NCI-H1694 (cell line): Measurements from ENCODE around the gene DCLK1.

ENCODE experiments used
- DNase-seq: peaks from one replicate; lab custom pipeline; 2025; lab: John Stamatoyannopoulos, UW

Gene DCLK1

DNA sequence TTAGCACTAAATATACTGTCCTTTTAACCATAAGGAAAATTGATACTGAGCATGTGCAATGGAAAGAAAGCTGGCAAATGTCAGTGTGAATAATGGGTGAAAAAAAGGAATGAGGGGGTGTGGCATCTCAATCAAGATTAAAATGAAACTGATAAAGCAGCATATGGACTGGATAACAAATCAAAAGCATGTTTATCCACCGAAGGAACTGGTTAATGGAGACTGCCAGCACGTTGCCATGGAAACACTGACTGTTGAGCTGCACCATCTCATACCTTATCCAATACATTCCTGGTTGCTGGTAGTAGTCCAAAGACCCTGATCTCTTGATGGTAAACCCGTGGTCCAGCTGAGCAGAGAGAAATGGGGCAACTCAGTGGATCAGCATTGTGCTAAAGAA is 343.2 kb downstream of the DCLK1 start:
- peak; percentile 94 for DNase-seq

DNA sequence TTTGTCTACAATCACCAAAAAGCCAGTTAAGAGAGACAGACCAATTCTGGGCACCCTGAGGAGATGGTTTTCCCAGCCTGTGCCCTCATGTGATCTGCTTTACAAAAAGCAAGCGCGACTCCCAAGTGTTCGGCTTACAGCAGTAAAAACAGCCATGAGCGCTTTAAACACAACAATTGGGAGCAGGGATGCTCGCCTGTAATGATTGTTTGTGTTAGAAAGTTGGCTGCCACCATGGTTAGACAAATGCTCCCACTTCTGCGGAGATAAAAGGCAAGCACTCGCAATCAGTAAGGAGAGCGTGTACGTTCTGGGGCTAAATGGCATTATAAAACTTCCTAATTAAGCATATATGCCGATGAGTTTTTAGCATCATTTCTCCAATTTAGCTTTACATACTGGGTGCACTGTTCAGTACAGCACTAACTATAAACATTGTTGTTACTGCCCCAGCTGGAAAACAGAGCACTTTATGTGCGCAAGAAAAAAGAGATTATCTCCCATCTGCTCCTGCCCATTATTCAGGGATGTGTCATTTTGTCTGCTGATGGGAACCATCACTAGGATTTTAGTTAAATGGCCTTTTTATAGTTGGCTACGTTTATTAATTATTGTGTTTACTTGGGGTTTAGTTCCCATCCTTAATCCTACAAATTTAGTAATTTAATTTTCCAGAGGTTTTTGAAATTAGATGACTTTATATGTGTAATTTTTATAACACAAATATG is 345.4 kb downstream of the DCLK1 start:
- peak; percentile 87 for DNase-seq

DNA sequence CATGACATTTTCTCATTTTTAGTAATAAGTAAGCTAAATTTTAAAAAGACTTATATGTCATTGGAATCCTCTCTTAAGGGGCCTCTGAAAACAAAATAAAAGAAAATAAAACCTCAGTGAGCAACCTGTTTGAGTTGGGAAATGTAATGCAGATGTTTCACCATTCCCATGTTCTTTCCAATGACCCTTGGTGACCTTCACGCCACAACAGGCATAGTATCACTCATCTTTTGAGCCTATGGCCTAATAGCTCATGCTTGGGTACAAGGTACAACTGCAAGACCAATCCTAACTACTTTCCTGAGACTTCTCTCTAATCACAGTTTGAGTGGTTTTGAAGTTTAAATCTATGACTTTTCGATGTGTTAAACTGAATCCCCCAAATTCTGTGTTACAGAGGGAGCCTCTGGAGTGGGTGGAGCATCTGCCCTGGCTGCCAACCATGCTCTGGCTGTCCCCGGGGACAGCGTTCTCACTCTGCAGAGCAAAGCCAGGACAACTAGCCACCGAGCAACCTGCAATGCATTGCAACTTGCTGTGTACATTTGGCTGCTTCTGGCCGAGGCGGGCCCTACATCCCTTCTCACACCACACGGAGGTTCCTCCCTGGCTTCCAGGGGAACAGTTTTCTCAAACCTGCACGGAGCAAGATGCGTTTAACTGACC is 346.8 kb downstream of the DCLK1 start:
- no peak for DNase-seq

DNA sequence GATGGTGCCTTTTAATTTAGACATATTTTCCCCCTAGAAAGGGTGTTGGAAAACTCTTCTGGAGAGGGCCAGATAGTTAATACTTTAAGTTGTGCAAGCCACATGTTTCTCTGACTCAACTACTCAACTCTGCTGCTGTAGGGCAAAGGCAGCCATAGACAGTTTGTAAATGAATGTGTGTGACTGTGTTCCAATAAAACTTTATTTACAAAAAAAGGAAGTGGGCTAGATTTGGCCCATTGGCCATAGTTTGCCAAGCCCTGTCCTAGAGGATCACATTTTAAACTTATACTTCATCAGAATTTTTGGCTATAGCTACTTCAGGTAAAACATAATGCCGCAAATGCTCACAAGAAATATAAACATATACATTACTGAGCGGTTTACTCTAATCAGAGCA is 348.4 kb downstream of the DCLK1 start:
- DNase-seq = no peak

DNA sequence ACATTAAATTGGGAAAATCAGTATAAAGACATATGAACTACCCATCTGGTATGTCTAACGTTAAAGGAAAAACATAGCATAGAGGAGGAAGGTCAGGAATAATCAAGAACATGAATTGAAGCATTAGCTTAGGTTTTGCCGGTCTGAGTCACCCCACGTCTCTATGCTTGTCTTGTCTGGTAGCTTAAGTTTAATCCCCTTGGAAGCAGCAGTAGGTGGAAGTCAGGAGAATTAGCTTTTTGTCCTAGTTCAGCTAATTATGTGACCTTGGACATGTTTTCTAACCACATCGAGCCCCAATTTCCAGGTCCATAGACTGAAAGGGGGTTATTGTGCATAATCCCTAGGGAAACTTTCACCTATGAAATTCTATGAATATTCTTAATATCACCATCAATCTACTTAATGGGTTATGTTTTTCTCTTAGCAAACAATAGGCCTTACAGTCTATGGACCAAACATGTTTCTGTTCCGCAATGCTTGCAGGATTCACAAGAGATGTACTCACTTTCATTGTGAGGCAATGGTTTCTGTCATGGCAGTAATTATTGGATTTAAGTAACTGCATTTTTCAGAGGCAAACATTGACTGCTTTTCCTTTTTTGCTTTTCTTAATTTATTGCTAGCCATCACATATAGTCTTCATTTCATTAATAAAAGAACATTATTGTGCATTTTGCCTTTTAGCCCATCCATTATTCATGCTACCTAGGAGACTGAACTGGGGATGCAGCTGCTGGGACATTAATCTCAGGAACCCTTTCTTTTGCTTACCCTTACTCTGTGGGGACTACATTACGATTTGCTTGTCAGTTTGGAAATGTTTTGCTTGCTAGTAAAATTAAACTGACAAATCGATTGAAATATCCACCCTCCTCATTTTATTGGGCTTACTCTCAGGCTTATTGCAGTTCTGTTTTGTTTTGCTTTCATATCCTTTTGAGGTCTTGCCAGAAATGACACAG is 349.9 kb downstream of the DCLK1 start:
- no peak for DNase-seq

DNA sequence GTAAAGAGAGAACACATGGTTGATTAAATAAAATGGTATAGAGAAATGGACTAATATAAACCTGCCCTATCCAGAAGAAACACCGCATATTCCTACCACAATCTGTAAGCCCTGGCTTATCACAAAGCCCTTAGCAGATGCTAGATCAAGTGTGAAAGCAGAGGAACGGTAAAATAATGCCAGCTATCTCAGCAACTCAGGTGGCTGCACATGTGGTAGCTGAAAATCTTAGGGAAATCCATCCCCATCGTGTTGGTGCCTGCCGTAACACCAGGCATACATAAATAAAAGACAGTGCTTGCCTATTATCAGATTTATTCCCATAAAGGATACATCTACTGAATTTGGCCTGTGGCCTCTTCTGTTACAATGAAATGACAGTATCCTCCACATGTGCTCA is 350.6 kb downstream of the DCLK1 start:
- DNase-seq = no peak

DNA sequence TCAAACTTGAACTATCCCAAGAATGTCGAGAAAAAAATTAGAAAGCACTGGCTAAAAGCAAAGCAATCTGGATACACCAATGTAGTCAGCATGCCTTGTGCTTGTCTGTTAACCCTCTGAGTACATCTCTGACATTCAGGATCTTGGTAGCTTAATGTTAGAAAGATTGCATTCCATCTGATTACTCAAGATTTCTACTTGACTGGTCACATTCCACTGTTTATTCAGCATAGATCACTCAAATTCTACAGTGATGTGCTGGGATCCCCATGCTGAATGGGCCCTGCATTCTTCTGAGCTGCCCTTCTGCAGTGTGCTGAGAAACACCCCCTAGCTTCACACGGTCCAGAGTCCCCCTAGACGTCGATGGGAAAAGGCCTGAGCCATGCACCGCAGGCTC is 359.3 kb downstream of the DCLK1 start:
- no peak for DNase-seq

DNA sequence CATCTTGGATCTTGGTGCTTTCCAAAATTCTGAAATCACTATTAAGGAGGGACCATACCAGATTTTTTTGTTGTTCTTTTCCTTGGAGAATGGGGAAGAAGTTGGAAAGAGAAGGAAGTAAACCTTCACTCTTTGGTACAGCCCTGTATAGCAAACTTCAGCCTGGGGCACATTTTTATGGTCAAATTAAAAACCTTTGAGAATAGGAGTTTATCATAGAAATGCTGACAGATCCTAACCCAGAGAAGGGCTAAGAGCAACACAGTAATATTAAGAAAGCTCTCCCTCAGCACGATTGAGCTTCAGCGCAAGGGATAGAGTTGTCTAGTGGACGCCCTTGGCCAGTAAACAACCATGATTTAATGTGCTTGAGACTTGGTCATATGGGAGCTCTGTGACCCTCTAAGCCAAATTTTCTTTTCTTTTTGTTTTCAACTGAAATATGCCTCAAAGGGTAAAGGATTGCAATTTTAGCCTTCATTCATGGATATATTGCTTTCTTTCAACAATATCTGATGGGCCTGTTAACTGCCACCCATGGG is 360.4 kb downstream of the DCLK1 start:
- DNase-seq = no peak

DNA sequence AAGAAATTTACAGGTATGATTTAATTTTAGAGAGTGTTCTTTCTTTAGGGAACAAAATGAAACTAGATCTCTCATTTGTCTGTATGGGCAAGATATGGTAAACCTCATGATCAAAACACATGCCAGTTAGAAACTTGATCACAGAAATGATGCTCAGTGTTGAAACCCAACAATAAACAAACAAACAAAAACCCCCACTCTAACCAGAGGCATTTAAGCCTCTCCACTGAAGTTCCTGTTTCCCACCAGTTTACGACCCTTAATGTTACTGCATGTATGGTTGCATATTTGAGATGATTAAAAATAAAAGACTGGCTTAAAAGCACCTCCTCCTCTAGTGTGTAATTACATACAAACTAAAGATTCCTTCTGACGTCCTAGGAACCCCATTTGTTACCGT is 361.4 kb downstream of the DCLK1 start:
- DNase-seq = peak; percentile 25

DNA sequence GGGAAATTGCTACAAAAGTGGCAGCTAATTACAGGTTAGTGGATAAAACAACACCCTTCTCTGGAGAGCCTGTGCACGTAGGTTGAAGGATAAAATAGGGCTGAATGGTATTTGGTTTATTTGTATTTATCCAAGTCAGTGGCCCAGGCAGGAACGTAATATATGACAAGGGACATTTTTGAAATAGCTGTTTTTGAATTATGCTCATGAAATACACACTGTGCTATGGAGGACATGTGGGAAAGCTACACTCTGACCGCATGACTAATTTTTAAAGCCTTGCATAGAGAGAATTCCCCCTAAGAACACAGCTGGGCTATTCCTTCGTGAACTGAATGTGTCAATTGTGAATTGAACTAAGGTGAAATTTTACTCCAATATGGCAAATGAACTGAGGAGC is 362.6 kb downstream of the DCLK1 start:
- DNase-seq = peak; percentile 49

DNA sequence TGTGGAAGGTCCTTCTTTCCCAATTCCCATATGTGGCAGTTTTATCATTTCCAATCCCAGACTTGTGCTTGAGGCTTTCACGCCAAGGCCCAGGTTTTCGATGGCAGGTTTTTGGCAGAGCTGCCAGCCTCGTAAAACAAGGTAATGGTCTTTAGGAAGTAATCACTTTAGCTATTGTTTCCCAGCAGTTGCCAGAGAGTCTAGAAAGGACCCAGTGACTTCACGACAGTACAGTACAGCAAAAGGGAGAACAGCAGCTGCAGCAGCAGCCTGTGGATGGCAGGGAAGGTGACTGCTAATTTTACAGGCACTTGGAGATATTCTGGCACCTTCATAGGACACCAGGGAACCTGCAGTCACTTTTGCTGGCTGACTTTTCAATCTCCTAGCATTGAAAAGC is 363.1 kb downstream of the DCLK1 start:
- peak; percentile 91 for DNase-seq

DNA sequence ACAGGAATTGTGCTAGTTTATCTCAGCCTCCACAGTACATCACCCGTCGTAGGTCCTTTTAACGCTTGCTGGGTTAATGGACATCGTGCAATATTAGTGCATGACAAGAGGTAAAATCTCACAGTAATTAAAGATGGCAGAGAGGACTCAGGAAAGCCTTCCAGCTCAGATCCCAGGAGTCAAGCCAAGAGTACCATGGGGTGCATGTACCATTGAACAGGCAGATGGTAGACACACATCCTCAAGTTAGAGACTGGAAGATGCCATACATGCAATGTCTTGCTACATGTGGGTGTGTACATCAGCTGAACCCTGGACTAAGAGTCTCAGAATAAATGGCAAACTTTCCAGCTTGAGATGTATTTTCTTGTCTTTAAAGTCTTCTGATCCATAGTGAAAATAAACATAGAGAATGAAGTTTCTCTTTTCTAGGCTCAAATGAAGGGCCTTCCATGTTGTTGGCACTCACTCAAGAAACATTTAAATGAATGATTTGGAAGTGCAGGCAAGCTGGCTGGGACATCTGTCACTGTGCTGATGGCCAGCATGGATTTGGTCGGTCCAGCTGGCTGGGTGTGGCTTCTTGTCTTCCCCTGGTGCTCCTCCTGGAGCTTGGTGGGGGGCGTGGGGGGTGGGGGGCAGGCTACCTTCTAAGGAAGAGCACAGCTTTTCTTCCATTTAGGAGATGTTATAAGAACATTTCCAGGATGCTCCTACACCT is 363.8 kb downstream of the DCLK1 start:
- DNase-seq = peak; percentile 92

DNA sequence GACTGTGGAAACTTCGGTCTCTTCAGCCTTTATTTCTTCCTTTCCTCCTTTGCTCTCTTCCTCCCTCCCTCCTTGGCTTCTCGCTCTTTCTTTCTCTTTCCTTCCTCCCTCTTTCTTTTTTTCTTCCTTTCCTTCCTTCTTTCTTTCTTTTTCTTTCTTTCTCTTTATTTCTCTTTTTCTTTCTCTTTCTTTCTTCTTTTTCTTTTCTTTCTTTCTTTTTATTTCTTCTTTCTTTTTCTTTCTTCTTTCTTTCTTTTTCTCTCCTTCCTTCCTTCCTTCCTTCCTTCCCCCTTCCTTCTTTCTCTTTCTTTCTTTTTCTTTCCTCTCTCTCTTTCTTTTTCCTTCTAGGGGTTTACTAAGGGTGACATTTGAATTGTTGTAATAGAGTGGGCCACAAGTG is 364.5 kb downstream of the DCLK1 start:
- no peak for DNase-seq

DNA sequence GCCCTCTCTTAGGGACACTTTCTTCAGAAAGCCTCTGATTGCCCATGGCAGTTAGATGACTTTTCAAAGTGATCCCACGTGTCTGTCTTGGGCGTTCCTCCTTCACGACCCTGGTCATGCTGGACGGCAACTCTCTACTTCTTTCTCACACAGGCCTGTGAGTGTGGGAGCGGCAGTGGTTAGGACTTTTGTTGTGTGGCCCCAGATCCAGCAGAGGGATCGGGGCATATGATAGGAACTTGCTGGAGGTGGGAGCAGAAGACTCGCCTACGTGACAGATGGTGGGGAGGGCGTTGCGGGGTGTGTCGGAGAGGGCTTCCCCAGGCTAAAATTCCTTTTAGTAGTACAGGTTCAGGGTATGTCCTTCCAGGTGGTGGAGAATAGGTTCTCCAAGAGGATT is 365.2 kb downstream of the DCLK1 start:
- no peak for DNase-seq

DNA sequence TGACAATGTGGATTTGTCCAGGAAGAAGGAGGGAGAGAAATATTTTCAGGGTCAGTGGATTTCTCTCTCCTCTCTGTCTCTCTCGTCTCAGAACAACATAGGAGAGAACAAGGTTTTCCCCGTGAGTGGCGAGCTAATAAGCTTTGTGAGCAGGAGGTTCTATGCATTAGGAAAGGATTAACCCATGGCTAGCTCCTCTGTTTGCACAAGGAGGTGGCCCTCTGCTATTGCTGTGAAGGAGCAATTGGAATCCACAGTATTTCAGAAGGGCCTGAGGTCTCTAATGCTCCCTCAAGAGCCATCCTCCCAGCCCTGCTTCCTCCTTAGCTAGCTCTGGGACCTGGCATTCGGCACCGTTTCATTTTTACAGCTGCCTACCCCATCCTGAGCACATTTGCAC is 365.8 kb downstream of the DCLK1 start:
- no peak for DNase-seq

DNA sequence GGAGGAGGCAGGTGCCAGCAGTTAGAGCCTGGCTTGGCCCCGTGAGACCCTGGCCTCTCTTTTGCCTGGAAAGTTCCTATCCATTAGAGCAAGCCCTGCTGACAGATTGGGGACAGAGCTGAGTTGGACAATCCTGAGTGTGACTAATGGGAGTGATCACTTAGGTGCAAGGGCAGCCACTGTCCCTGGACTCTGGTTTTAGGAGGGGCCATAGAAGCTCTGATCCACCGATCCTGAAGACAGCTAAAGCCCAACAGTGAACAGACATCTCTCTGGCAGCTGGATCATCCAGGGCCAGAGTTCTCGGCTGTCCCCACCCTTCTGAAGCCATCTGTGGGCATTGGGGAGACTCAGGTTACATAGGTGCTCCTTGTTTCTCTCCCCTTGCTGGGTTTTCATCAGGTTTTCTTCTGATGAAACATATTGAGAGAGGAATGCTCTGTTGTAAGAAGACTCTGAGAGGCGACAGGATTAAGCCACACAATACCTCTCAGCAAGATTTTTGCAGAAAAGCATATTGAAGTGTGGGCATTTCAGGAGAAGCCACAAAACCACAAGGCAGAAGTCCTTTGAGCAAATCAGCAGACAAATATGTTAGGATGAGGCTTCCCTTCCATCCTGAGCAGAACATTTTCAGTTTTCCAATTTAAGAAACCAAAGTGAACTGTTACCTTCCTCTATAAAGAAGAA is 366.7 kb downstream of the DCLK1 start:
- no peak for DNase-seq

DNA sequence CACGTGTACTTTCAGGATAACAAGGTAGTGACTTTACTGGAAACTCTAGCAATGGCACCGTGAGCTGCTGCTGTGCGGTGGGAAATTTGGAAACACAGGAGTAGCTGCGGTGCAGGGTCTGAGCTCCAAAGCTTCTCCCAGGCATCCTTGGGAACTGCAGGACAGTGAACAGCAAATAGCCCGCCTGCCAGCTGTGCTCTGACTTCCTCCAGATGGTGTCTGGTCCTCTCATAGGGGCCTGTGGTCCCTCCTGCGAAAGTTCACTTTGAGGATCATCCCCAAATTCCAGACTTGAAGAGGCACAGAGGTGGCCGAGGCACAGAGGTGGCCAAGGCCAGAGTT is 367.4 kb downstream of the DCLK1 start:
- DNase-seq = no peak

DNA sequence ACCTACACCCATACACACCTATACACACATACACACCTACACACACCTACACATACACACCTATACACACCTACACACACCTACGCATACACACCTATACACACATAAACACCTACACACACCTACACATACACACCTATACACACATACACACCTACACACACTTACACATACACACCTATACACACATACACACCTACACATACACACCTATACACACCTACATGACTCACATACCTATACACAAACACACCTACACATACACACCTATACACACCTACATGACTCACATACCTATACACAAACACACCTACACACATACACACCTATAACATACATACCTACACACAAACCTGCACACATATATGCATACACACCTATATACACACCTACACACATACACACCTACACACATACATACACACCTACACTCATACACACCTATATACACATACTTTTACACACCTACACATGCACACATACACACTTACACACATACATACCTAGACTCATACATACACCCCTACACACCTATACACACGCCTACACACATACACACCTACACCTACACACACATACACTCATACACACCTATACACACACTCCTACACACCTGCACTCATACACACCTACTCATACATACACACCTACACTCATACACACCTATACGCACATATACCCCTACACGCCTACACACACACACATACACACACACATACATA is 368.0 kb downstream of the DCLK1 start:
- DNase-seq = no peak

DNA sequence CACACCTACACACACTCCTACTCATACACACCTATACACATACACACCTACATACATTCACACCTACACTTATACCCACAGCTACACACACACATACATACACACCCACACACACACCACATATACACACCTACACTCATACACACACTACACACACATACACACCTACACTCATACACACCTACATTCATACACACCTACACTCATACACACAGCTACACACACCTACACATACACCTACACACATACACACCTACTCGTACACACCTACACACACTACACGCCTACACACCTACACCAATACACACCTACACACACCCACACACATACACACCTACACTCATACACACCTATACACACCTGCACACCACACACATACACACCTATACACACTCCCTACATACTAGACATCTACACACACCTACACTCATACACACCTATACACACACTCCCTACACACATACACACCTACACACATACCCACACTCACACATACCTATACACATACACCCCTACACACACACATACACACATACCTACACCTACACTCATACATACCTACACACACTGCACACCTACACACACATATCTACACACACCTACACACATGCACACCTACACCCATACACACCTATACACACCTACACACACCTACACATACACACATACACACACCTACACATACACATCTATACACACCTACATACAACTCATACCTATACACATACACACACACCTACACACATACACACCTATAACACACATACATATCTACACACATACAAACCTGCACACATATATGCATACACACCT is 369.5 kb downstream of the DCLK1 start:
- DNase-seq = no peak
